HCT116 (cell line): ENCODE results near the gene NSUN2. TPM values are rescaled to one million over a fixed set of nuclear protein-coding genes. Genes with fewer than 3 reads are reported as not detected.

ENCODE experiments used
- ATAC-seq: fragments of 200-7000 bp; cut with Tn5 transposase; 2 replicates; pipeline ENCODE4 v1.9.1; 2020; ENCODE audit warnings: mild to moderate bottlenecking, moderate library complexity
- BruUV-seq: library from RNA; stranded (reverse); fragments of 400-500 nt; replicated peaks from 2 replicates; lab custom pipeline; 2021; lab: Mats Ljungman, UMichigan
- CTCF ChIA-PET: fragments of 300-600 bp; sonication (Branson Sonifier 250); formaldehyde crosslinking; loops from one replicate; lab custom pipeline; 2021; ENCODE audit warnings: antibody characterized with exemption; lab: Charles Lee
- POLR2A ChIA-PET: fragments of 300-600, 350-600 bp; sonication (Branson Sonifier 250); formaldehyde crosslinking; loops from one replicate; lab custom pipeline; 2021; ENCODE audit warnings: antibody characterized with exemption; lab: Charles Lee
- RAD21 ChIA-PET, 2 experiments: fragments of 300-600 bp; sonication (Branson Sonifier 250); formaldehyde crosslinking; loops; one replicate each; lab custom pipeline; 2023; ENCODE audit warnings: low total read pairs in 2 of 2; ENCODE audit not compliant: uncharacterized antibody in 2 of 2, unreplicated experiment in 2 of 2, low non-redundant PET in 1 of 2; lab: Charles Lee
- DNase-seq: peaks from one replicate; pipeline ENCODE4 v3.0.0-alpha.2; 2010; ENCODE audit warnings: low read depth, low spot score
- H2AFZ ChIP-seq: fragments of 200-600 bp; shearing (Covaris generic), sonication (generic); 2 replicates; pipeline ENCODE4 v1.6.1; 2017; ENCODE audit warnings: low read depth, mixed run types, mixed read lengths, antibody characterized with exemption, low read length; ENCODE audit not compliant: poor library complexity, severe bottlenecking
- H3K27ac ChIP-seq: 2 replicates; pipeline ENCODE4 v1.5.1; 2012; ENCODE audit warnings: low read depth, low read length
- H3K27me3 ChIP-seq: fragments of 200-600 bp; sonication (generic); 2 replicates; pipeline ENCODE4 v1.6.1; 2016; ENCODE audit warnings: mixed run types, low read length, mixed read lengths; ENCODE audit not compliant: insufficient read depth
- H3K36me3 ChIP-seq, 2 experiments: fragments of 200-500 bp in 1 of 2; fragments of 200-600 bp in 1 of 2; sonication (Bioruptor generic) in 1 of 2; sonication (generic) in 1 of 2; 2 replicates each; pipeline versions ENCODE4 v1.5.1 to v1.6.1; 2014 to 2016; ENCODE audit warnings: low read length in 2 of 2, inconsistent platforms in 1 of 2, mixed read lengths in 1 of 2, mixed run types in 1 of 2; ENCODE audit not compliant: insufficient read depth in 2 of 2, control insufficient read depth in 1 of 2
- H3K4me1 ChIP-seq, 2 experiments: fragments of 200-600 bp in 1 of 2; sonication (generic) in 1 of 2; 2 replicates each; pipeline versions ENCODE4 v1.5.1 to v1.6.1; 2012 to 2017; ENCODE audit warnings: low read length in 2 of 2, inconsistent platforms in 1 of 2, mild to moderate bottlenecking in 1 of 2, mixed read lengths in 1 of 2, mixed run types in 1 of 2, moderate library complexity in 1 of 2; ENCODE audit not compliant: insufficient read depth in 2 of 2, control insufficient read depth in 1 of 2
- H3K4me2 ChIP-seq: fragments of 200-600 bp; sonication (generic); 2 replicates; pipeline ENCODE4 v1.6.1; 2017; ENCODE audit warnings: mixed run types, low read length, mixed read lengths
- H3K4me3 ChIP-seq, 2 experiments: fragments of 200-600 bp in 1 of 2; sonication (generic) in 1 of 2; replicated peaks in 1 of 2; 2 replicates each; pipeline ENCODE4 v1.5.1; 2011 to 2016; ENCODE audit warnings: low read length in 2 of 2, control low read depth in 1 of 2, low read depth in 1 of 2, mild to moderate bottlenecking in 1 of 2, mixed read lengths in 1 of 2, mixed run types in 1 of 2
- H3K79me2 ChIP-seq: fragments of 200-600 bp; sonication (generic); 2 replicates; pipeline ENCODE4 v1.6.1; 2017; ENCODE audit warnings: mild to moderate bottlenecking, mixed run types, low read length, moderate library complexity, mixed read lengths; ENCODE audit not compliant: insufficient read depth
- H3K9ac ChIP-seq: fragments of 200-600 bp; sonication (generic); 2 replicates; pipeline ENCODE4 v1.6.1; 2016; ENCODE audit warnings: low read length, mixed read lengths
- H3K9me2 ChIP-seq: fragments of 200-600 bp; sonication (generic), shearing (Covaris generic); 2 replicates; pipeline ENCODE4 v1.6.1; 2017; ENCODE audit warnings: mixed run types, mild to moderate bottlenecking, moderate library complexity; ENCODE audit not compliant: insufficient read depth
- H3K9me3 ChIP-seq, 2 experiments: fragments of 200-500 bp in 1 of 2; fragments of 200-600 bp in 1 of 2; sonication (Bioruptor generic) in 1 of 2; sonication (generic) in 1 of 2; 2 replicates each; pipeline ENCODE4 v1.6.1; 2014 to 2017; ENCODE audit warnings: low read length in 2 of 2, mixed read lengths in 2 of 2, inconsistent platforms in 1 of 2, low read depth in 1 of 2, mild to moderate bottlenecking in 1 of 2, mixed run types in 1 of 2, moderate library complexity in 1 of 2; ENCODE audit not compliant: control insufficient read depth in 1 of 2, insufficient read depth in 1 of 2
- H4K20me1 ChIP-seq: fragments of 200-600 bp; sonication (generic), shearing (Covaris generic); 2 replicates; pipeline ENCODE4 v1.6.1; 2017; ENCODE audit warnings: mixed run types, mild to moderate bottlenecking, moderate library complexity; ENCODE audit not compliant: insufficient read depth
- CBX3 ChIP-seq: IDR thresholded peaks from 2 replicates; pipeline ENCODE4 v1.6.1; 2012; ENCODE audit warnings: low read depth
- CTCF ChIP-seq, 3 experiments: fragments of 200-600 bp in 1 of 3; sonication (generic) in 1 of 3; IDR thresholded peaks in 2 of 3; conservative IDR thresholded peaks in 1 of 3; 2 replicates each; pipeline ENCODE4 v1.5.1; 2012 to 2017; ENCODE audit warnings: low read depth in 2 of 3, low read length in 2 of 3, antibody characterized with exemption in 1 of 3, borderline replicate concordance in 1 of 3, control low read depth in 1 of 3, mild to moderate bottlenecking in 1 of 3, mixed read lengths in 1 of 3, mixed run types in 1 of 3, moderate library complexity in 1 of 3; ENCODE audit not compliant: insufficient read depth in 1 of 3
- ELF1 ChIP-seq: IDR thresholded peaks from 2 replicates; pipeline ENCODE4 v1.6.1; 2012; ENCODE audit warnings: low read depth, borderline replicate concordance
- JUND ChIP-seq: IDR thresholded peaks from 2 replicates; pipeline ENCODE4 v1.6.1; 2012
- MAX ChIP-seq: IDR thresholded peaks from 2 replicates; pipeline ENCODE4 v1.6.1; 2012
- POLR2A ChIP-seq: IDR thresholded peaks from 2 replicates; pipeline ENCODE4 v1.7.0; 2011; ENCODE audit warnings: borderline replicate concordance; ENCODE audit not compliant: insufficient read depth, insufficient read length; ENCODE audit errors: extremely low read depth
- RAD21 ChIP-seq: IDR thresholded peaks from 2 replicates; pipeline ENCODE4 v1.6.1; 2012; ENCODE audit warnings: low read depth, mild to moderate bottlenecking
- SP1 ChIP-seq: IDR thresholded peaks from 2 replicates; pipeline ENCODE4 v1.6.1; 2012; ENCODE audit warnings: low read depth
- TCF7L2 ChIP-seq: IDR thresholded peaks from 2 replicates; pipeline ENCODE4 v1.7.0; 2011; ENCODE audit warnings: borderline replicate concordance, inconsistent platforms; ENCODE audit not compliant: insufficient read depth, insufficient read length; ENCODE audit errors: extremely low read depth
- YY1 ChIP-seq: IDR thresholded peaks from 2 replicates; pipeline ENCODE4 v1.6.1; 2011; ENCODE audit warnings: low read length, low read depth, moderate library complexity, mild to moderate bottlenecking; ENCODE audit not compliant: insufficient replicate concordance; ENCODE audit errors: extremely low read depth
- ZFX ChIP-seq: fragments of 450-650 bp; IDR thresholded peaks from 2 replicates; pipeline ENCODE4 v1.6.1; 2017
- intact Hi-C: fragments of 100-400 bp; cut with micrococcal nuclease; formaldehyde crosslinking; loops from 2 replicates; pipeline ENCODE4 v1.10.0; 2022
- total RNA-seq: library from RNA; stranded (reverse); gene quantifications from one replicate; pipeline ENCODE4 v1.2.1, GENCODE V29; 2021; ENCODE audit not compliant: unreplicated experiment

The NSUN2 gene
- total RNA-seq, 1 experiment from 2014 or later = 101 TPM

- H3K9me2 ChIP-seq = no peaks in the 10 kb centered on the region
- peaks cover 19% of the 10 kb centered on the region; the same call in 1 of the 2 replicates for H3K27me3 ChIP-seq
- H3K9me3 ChIP-seq = no peaks in the 10 kb centered on the region
- no peak overlapping the region for H3K27ac ChIP-seq
- no peak overlapping the region for H2AFZ ChIP-seq
- no peak overlapping the region for H3K9ac ChIP-seq
- H3K4me2 ChIP-seq = no peak overlapping the region
- no peak for DNase-seq
- ChIA-PET CTCF (no interaction called here), POLR2A (no interaction called here), RAD21 (no interaction called here)
- ATAC-seq = no peak
- no peaks in the 10 kb centered on the region for H3K79me2 ChIP-seq
- no peaks in the 10 kb centered on the region for H4K20me1 ChIP-seq
- BruUV-seq = no TSS peak
- intact Hi-C loops = no loop called here
- H3K4me1 ChIP-seq = no peaks in the 10 kb centered on the region
- no peak overlapping the region for H3K4me3 ChIP-seq
- H3K36me3 ChIP-seq = no peaks in the 10 kb centered on the region
- TF ChIP-seq POLR2A (no peak), ELF1 (no peak), TCF7L2 (no peak), YY1 (no peak), SP1 (no peak), ZFX (no peak), JUND (no peak), CBX3 (no peak), RAD21 (no peak), MAX (no peak), CTCF (IDR thresholded peaks at IDR 0.05 in 2 of 3, conservative IDR thresholded peaks at IDR 0.05 in 1 of 3; ENCODE audit: borderline replicate concordance in 1 of 3, insufficient read depth in 1 of 3, low read depth in 2 of 3, low read length in 2 of 3) (no peak)
- TF ChIP-seq, all 23 proteins: peak for 0
Observed at GRCh38 chr5:6574111-6574510, 58.7 kb downstream of the NSUN2 start.
